Measurements from ENCODE around the gene SFXN5.

Gene SFXN5

DNA sequence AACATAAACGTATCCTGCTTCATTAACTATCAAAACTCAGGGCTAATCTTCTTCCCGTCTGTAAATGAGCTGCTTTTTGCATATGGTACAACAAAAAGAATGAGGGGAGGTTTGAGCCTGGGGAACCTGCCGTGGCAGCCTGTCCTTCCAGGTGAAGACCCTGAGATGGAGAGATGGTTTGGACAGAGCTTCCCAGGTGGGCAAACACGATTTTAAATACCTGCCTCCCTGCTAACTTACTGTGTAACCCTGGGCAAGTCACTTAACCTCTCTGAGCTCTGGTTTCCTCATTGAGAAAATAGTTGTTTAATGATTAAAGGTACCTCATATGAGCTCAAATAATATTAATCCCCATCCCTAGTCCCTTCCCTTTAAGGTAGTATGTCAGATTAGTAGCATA is 145.1 kb downstream of the SFXN5 start:
- no peak for DNase-seq (ENCODE audit: low read depth)
- TF ChIP-seq, protein P1, sequence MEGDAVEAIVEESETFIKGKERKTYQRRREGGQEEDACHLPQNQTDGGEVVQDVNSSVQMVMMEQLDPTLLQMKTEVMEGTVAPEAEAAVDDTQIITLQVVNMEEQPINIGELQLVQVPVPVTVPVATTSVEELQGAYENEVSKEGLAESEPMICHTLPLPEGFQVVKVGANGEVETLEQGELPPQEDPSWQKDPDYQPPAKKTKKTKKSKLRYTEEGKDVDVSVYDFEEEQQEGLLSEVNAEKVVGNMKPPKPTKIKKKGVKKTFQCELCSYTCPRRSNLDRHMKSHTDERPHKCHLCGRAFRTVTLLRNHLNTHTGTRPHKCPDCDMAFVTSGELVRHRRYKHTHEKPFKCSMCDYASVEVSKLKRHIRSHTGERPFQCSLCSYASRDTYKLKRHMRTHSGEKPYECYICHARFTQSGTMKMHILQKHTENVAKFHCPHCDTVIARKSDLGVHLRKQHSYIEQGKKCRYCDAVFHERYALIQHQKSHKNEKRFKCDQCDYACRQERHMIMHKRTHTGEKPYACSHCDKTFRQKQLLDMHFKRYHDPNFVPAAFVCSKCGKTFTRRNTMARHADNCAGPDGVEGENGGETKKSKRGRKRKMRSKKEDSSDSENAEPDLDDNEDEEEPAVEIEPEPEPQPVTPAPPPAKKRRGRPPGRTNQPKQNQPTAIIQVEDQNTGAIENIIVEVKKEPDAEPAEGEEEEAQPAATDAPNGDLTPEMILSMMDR (IDR thresholded peaks at IDR 0.05; ENCODE audit: low read length, missing control alignments): no peak
- H3K4me3 ChIP-seq (replicated peaks; ENCODE audit: low read depth, low read length): no peak overlapping the region

DNA sequence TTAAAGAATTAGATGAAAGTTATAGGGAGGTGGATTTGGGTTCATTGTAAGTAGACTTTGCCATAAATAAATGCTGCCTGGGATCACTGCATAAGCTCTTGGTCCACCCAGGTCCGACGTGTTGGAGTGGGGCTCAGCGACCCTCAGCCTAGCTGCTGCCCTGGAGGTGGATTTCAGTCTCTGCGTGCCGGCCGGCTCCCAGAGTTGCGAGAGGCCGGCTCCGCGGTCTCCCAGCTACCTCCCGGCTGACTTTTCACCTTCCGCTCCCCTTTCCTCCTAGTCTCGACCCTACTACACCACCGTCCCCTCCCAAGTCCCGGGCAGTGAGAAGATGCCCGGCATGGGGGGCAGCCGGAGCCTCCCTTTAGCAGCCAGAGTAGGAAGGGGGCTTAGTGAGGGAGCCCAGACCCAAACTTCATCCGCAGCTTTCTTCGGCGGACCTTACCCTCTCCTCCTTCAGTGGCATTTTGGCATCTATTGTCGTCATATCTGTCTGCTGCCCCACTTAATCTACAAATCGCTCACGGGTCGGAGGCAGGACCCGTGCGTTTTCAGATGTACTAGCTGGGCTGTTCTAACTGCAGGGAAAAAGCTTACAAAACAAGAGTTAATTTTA is 146.1 kb downstream of the SFXN5 start:
- DNase-seq (ENCODE audit: low read depth): no peak
- H3K4me3 ChIP-seq (replicated peaks; ENCODE audit: low read depth, low read length): no peak overlapping the region
- TF ChIP-seq, protein P1 (IDR thresholded peaks at IDR 0.05; ENCODE audit: low read length, missing control alignments): no peak

DNA sequence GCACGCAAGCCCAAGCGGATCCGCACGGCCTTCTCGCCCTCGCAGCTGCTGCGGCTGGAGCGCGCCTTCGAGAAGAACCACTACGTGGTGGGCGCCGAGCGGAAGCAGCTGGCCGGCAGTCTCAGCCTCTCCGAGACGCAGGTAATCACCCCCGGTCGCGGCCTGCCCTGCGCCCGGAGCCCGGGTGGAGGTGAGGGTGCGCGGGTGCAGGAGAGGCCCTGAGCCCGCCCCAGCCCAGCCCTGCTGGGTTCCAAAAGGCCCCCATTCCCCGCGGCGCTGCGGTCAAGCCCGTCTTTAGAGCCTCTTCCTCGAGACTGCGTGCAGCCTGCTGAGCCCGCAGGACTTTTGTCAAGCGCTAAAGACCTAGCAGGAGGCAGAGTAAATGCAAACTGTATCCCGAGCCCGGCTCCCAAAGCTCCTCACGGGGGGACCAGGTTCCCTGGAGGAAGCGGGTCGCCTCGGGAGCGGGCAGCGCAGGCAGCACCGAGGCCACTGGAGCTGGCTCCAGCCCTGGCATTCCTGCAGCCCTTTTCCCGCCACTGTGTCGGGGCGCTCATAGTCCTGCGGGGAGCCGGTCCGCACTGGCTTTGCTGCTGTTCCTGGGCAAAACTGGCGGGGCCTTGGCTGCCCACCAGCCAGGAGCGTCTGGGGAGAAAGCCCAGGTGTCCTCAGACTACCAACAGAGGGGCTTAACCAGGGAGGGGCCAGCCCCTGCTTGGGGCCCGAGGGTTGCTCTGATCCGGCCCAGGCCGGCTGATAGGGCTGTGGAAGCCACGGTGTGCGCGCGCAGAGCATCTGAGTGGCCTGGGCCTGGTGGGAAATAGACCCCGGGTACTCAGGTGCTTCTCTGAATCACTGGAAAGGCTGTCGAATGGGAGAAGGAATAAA is 146.9 kb downstream of the SFXN5 start:
- DNase-seq (ENCODE audit: low read depth): no peak
- TF ChIP-seq, protein P1 (IDR thresholded peaks at IDR 0.05; ENCODE audit: low read length, missing control alignments): no peak
- H3K4me3 ChIP-seq (replicated peaks; ENCODE audit: low read depth, low read length): no peak overlapping the region

DNA sequence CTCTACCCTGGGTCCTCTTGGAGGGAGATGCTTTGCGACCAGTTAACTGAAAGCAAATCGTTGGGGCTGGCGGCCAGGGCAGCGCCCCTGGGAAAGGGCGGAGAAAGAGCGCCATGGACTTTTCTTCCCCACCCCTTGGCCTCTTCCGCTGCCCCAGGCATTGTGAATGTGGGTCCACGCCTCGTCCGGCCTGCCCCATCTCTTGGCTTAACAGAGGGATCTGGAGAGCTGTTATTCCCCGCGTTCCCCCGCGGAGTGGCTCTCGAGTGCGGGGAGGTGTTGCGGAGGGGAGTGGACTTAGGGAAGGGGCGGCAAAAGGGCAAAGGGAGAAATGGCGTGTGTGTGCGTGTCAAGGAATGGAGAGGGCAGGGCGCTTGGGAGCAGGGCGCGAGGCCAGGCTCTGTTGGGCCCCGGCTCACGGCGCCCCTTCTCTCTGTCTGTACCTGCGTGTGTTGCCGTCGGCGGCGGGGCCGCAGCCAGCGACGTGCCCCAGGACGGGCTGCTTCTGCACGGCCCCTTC is 147.6 kb downstream of the SFXN5 start:
- TF ChIP-seq, protein P1 (IDR thresholded peaks at IDR 0.05; ENCODE audit: low read length, missing control alignments): no peak
- no peak overlapping the region for H3K4me3 ChIP-seq (replicated peaks; ENCODE audit: low read depth, low read length)

DNA sequence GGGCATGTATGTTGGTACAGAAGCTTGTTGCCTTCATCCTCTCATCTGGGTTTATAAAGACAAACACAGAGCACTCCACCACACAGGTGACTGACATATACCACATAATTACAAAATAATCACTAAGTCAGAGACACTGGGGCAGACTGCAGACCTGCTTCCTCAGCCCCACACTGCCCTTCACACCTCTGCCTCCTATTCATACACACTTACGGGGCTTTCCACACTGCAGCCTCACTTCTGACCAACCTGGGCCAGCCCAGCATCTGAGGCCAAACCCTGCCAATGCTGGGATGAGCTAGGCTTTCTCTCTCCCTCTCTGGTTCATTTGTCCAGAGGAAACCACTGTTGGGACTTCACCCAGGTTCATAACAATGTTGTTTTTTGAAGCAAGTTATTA is 149.7 kb downstream of the SFXN5 start:
- no peak overlapping the region for H3K4me3 ChIP-seq (replicated peaks; ENCODE audit: low read depth, low read length)
- TF ChIP-seq, protein P1 (IDR thresholded peaks at IDR 0.05; ENCODE audit: low read length, missing control alignments): no peak
- DNase-seq (ENCODE audit: low read depth): no peak

More for the DNA sequence above, 147.6 kb downstream of the SFXN5 start:
- DNase-seq (ENCODE audit: low read depth): no peak

DNA sequence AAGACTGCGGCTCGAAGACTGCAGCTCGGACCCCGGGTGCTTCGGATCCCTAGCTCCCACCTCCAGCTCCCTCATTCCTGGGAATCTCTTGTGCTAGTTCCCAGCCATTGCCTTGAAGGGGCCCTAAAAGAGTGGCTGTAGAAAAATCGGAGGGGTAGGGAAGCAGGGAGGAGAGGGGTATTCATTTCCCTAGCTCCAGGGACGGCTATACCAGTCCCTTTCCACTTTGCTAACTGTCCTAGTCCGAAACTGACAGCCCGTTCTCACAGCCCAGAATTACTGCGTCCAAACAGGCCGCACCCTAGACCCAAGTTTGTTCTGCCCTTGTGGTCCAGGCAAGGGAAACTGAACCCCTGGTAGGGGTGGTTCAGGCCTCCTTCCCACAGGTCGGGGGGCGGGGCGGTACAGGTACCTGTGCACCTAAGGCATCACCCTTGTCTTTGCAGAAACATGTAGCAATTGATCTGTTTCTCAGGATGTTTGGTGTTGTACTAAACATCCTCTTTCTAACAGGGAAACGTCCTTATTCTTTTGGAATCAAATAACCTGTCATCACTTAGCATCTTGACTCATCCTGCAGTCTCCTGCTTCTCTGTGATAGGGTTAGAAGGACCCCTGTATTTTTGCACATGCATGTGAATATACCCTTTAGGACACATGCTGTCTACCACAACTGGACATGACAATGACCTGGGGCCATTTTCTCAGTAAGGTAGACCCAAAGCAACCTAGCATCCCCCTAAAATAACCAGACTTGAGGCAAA is 150.2 kb downstream of the SFXN5 start:
- TF ChIP-seq, protein P1 (IDR thresholded peaks at IDR 0.05; ENCODE audit: low read length, missing control alignments): no peak
- no peak for DNase-seq (ENCODE audit: low read depth)
- H3K4me3 ChIP-seq (replicated peaks; ENCODE audit: low read depth, low read length): no peak overlapping the region
